Neural crest cell (in vitro differentiated cells): Measurements from ENCODE around the gene ANKRD55. TPM values are rescaled to one million over a fixed set of nuclear protein-coding genes. Genes with fewer than 3 reads are reported as not detected.

Experiments used
- DNase-seq: peaks from one replicate; pipeline ENCODE4 v3.0.0; 2021; ENCODE audit warnings: low read depth, mixed read lengths, low spot score
- H3K27ac Mint-ChIP-seq: one replicate; pipeline ENCODE4 v1.8.0; 2021; ENCODE audit warnings: mild to moderate bottlenecking, mixed read lengths; ENCODE audit not compliant: unreplicated experiment
- H3K27me3 Mint-ChIP-seq: 2 replicates; pipeline ENCODE4 v1.8.0; 2021; ENCODE audit warnings: low read depth, mild to moderate bottlenecking, mixed read lengths
- H3K36me3 Mint-ChIP-seq: 2 replicates; pipeline ENCODE4 v1.8.0; 2021; ENCODE audit warnings: low read depth, mild to moderate bottlenecking, mixed read lengths
- H3K4me1 Mint-ChIP-seq: 2 replicates; pipeline ENCODE4 v1.8.0; 2021; ENCODE audit warnings: mixed read lengths
- H3K4me3 Mint-ChIP-seq: one replicate; pipeline ENCODE4 v1.8.0; 2021; ENCODE audit warnings: mild to moderate bottlenecking, mixed read lengths
- H3K9me3 Mint-ChIP-seq: 2 replicates; pipeline ENCODE4 v1.8.0; 2021; ENCODE audit warnings: mixed read lengths
- CTCF ChIP-seq: fragments of 200-600 bp; sonication (generic); conservative IDR thresholded peaks from 2 replicates; pipeline ENCODE4 v1.5.0; 2021; ENCODE audit warnings: antibody characterized with exemption, mild to moderate bottlenecking
- total RNA-seq: library from RNA; stranded (reverse); gene quantifications from 2 replicates; pipeline ENCODE4 v1.2.1, GENCODE V29; 2021

Gene ANKRD55
- total RNA-seq, 1 donor from 2014 or later = 0.16 TPM

- no peak for TF ChIP-seq CTCF
- no peaks in the 10 kb centered on the region for H3K36me3 Mint-ChIP-seq
- H3K4me1 Mint-ChIP-seq = peaks cover 7% of the 10 kb centered on the region
- H3K27me3 Mint-ChIP-seq = no peaks in the 10 kb centered on the region
- no peaks in the 10 kb centered on the region for H3K9me3 Mint-ChIP-seq
- no peak overlapping the region for H3K27ac Mint-ChIP-seq
- H3K4me3 Mint-ChIP-seq = no peak overlapping the region
- no peak for DNase-seq
Measured at GRCh38 chr5:56077796-56078233, 155.3 kb downstream of the ANKRD55 start.

DNA sequence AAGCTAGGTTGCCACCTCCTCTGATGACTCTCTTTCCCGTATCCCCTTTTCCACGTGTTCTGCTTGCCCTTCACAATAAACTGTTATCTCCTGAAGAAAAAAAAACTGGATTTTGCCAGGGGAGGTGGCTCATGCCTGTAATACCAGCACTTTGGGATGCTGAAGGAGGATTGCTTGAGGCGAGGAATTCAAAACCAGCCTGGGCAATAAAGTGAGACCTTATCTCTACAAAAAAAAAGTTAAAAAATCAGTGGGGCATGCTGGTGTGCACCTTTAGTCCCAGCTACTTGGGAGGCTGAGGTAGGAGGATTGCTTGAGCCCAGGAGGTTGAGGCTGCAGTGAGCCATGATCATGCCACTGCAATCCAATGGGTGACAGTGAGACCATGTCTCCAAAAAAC, 156.6 kb downstream of the ANKRD55 start:
- peaks cover 7% of the 10 kb centered on the region for H3K4me1 Mint-ChIP-seq
- H3K9me3 Mint-ChIP-seq = no peaks in the 10 kb centered on the region
- no peak for DNase-seq
- no peak overlapping the region for H3K4me3 Mint-ChIP-seq
- H3K27me3 Mint-ChIP-seq = no peaks in the 10 kb centered on the region
- no peaks in the 10 kb centered on the region for H3K36me3 Mint-ChIP-seq
- H3K27ac Mint-ChIP-seq = no peak overlapping the region
- TF ChIP-seq CTCF = no peak

GRCh38 chr5:56075361-56075760, 157.8 kb downstream of the ANKRD55 start:
- H3K4me3 Mint-ChIP-seq = no peak overlapping the region
- no peaks in the 10 kb centered on the region for H3K9me3 Mint-ChIP-seq
- peaks cover 15% of the 10 kb centered on the region for H3K4me1 Mint-ChIP-seq
- no peak for DNase-seq
- H3K27me3 Mint-ChIP-seq = no peaks in the 10 kb centered on the region
- H3K36me3 Mint-ChIP-seq = no peaks in the 10 kb centered on the region
- TF ChIP-seq CTCF = no peak
- no peak overlapping the region for H3K27ac Mint-ChIP-seq

GRCh38 chr5:56072863-56073766, 160.0 kb downstream of the ANKRD55 start:
- Mint-ChIP-seq H3K9me3 (no peaks in the 10 kb centered on the region), H3K27me3 (no peaks in the 10 kb centered on the region), H3K36me3 (no peaks in the 10 kb centered on the region), H3K27ac (no peak overlapping the region), H3K4me1 (peaks cover 8% of the 10 kb centered on the region), H3K4me3 (no peak overlapping the region)
- DNase-seq = no peak
- TF ChIP-seq CTCF = no peak

GRCh38 chr5:56071470-56071869, 161.7 kb downstream of the ANKRD55 start:
- H3K4me1 Mint-ChIP-seq = peaks cover 8% of the 10 kb centered on the region
- no peaks in the 10 kb centered on the region for H3K27me3 Mint-ChIP-seq
- no peaks in the 10 kb centered on the region for H3K36me3 Mint-ChIP-seq
- no peak for DNase-seq
- H3K4me3 Mint-ChIP-seq = no peak overlapping the region
- no peaks in the 10 kb centered on the region for H3K9me3 Mint-ChIP-seq
- no peak for TF ChIP-seq CTCF
- H3K27ac Mint-ChIP-seq = no peak overlapping the region
